SK-N-SH (cell line): ENCODE measurements around the gene USP27X.

Source experiments
- EZH2phosphoT487 ChIP-seq: fragments of 200-600 bp; sonication (generic); IDR thresholded peaks from 2 replicates; pipeline ENCODE4 v1.6.1; 2017; ENCODE audit warnings: low read depth, mixed run types, mild to moderate bottlenecking, antibody characterized with exemption, moderate library complexity, borderline replicate concordance
- FOXJ3 ChIP-seq: sonication (generic); formaldehyde crosslinking; IDR thresholded peaks from 2 replicates; pipeline ENCODE4 v1.5.1; 2020; ENCODE audit warnings: mild to moderate bottlenecking, missing genetic modification reagents
- GATA2 ChIP-seq: sonication (generic); formaldehyde crosslinking; IDR thresholded peaks from 2 replicates; pipeline ENCODE4 v1.5.0; 2020; ENCODE audit warnings: mild to moderate bottlenecking, missing genetic modification reagents
- MEF2A ChIP-seq: IDR thresholded peaks from 2 replicates; pipeline ENCODE4 v1.4.0; 2012; ENCODE audit warnings: low read depth, borderline replicate concordance
- NRF1 ChIP-seq: IDR thresholded peaks from 2 replicates; pipeline ENCODE4 v1.6.1; 2012; ENCODE audit warnings: low read depth, mild to moderate bottlenecking, low read length
- POLR2AphosphoS5 ChIP-seq: IDR thresholded peaks from 2 replicates; pipeline ENCODE4 v1.6.1; 2012; ENCODE audit warnings: low read depth, low read length
- TAF1 ChIP-seq: IDR thresholded peaks from 2 replicates; pipeline ENCODE4 v1.6.1; 2012; ENCODE audit warnings: low read depth, mild to moderate bottlenecking, low read length, moderate library complexity, borderline replicate concordance
- TEAD4 ChIP-seq: IDR thresholded peaks from 2 replicates; pipeline ENCODE4 v1.4.0; 2012; ENCODE audit warnings: mild to moderate bottlenecking, borderline replicate concordance; ENCODE audit not compliant: insufficient read depth
- USF2 ChIP-seq: fragments of 150-350 bp; IDR thresholded peaks from 2 replicates; pipeline ENCODE4 v1.6.1; 2017; ENCODE audit warnings: antibody characterized with exemption, low read length, low read depth, borderline replicate concordance
- TF ChIP-seq, protein P1 (sequence below): fragments of 200-600 bp; sonication (generic); IDR thresholded peaks from 2 replicates; pipeline ENCODE4 v1.6.1; 2017; ENCODE audit warnings: antibody characterized with exemption, mild to moderate bottlenecking, moderate library complexity

- TF ChIP-seq NRF1 (no peak), TAF1 (no peak), EZH2phosphoT487 (no peak), USF2 (no peak), FOXJ3 (CRISPR knock-in tag) (no peak), TEAD4 (no peak), POLR2AphosphoS5 (no peak), GATA2 (CRISPR knock-in tag) (no peak), MEF2A (no peak)
- TF ChIP-seq, protein P1, sequence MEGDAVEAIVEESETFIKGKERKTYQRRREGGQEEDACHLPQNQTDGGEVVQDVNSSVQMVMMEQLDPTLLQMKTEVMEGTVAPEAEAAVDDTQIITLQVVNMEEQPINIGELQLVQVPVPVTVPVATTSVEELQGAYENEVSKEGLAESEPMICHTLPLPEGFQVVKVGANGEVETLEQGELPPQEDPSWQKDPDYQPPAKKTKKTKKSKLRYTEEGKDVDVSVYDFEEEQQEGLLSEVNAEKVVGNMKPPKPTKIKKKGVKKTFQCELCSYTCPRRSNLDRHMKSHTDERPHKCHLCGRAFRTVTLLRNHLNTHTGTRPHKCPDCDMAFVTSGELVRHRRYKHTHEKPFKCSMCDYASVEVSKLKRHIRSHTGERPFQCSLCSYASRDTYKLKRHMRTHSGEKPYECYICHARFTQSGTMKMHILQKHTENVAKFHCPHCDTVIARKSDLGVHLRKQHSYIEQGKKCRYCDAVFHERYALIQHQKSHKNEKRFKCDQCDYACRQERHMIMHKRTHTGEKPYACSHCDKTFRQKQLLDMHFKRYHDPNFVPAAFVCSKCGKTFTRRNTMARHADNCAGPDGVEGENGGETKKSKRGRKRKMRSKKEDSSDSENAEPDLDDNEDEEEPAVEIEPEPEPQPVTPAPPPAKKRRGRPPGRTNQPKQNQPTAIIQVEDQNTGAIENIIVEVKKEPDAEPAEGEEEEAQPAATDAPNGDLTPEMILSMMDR = no peak
Measured at GRCh38 chrX:49878128-49878833, 1.0 kb upstream of the USP27X start.
